ENCODE measurements around the gene SYNE2.

The SYNE2 gene

DNA sequence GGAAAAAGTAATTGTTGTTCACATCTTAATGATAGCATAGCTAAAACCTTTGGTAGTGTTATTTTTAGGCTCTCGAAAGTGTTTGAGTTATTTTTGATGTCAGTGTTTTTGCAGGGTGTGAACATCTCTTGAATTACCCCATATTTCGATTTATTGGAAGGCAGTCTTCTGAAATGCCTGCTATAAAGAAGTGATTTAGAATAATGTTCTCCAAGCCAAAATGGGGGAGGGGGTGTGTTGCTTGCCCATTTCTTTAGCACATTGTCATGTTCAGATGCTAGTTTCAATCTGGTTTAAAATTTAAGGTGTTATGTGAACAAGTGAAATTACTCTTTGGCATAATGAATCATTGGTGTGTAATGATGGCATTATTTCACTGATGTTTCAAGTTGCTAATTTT, 110.6 kb downstream of the SYNE2 start:
- TF ChIP-seq CTCF (IDR thresholded peaks at IDR 0.05; ENCODE audit: low read depth, low read length), result no peak

DNA sequence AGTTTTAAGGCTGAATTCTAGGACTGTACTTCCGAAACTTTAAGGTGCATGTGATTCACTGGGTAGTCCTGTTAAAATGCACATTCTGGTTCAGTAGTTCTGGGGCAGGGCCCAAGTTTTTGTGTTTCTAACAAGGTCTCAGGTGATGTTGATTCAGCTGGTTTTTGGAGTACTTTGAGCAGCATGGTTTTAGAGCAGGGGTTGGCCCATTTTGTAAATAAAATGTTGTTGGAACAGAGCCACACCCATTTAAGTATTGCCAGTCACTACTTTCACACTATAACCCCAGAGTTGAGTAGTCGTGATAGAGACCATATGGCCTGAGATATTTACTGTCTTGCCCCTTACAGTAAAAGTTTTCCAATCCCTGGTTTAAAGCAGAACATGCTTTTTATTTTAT, 111.3 kb downstream of the SYNE2 start:
- no peak for TF ChIP-seq CTCF (IDR thresholded peaks at IDR 0.05; ENCODE audit: low read depth, low read length)
- H3K4me3 ChIP-seq (ENCODE audit: low read depth, low read length), result no peak overlapping the region

More for the DNA sequence above, 110.6 kb downstream of the SYNE2 start:
- H3K4me3 ChIP-seq (ENCODE audit: low read depth, low read length), result no peak overlapping the region

GRCh38 chr14:63966407-63966806, 113.6 kb downstream of the SYNE2 start:
- no peak overlapping the region for H3K4me3 ChIP-seq (ENCODE audit: low read depth, low read length)
- no peak for TF ChIP-seq CTCF (IDR thresholded peaks at IDR 0.05; ENCODE audit: low read depth, low read length)

GRCh38 chr14:63972323-63972932, 119.6 kb downstream of the SYNE2 start:
- no peak overlapping the region for H3K4me3 ChIP-seq (ENCODE audit: low read depth, low read length)
- TF ChIP-seq CTCF (IDR thresholded peaks at IDR 0.05; ENCODE audit: low read depth, low read length), result no peak

- no peak overlapping the region for H3K4me3 ChIP-seq (ENCODE audit: low read depth, low read length)
Measured at GRCh38 chr14:63974176-63974575, 121.4 kb downstream of the SYNE2 start.

DNA sequence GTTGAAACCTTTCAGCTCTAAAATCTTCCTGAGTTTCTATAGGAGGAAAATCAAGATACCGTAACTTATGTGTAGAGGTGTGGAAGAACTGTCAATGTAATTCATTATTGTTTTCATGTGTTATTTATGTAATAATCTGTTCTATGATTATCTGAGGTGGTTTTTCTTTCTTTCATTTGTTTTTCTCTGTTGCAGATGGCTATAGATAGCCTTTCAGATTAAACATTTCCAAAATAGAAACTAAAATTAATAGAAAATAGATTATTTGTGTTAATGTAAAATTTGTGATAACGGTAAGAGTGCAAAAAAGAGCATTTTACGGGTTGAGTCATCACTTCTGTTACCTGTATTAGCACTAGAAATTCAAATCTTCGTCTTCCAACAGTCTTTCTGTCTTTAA, 128.8 kb downstream of the SYNE2 start:
- H3K4me3 ChIP-seq (ENCODE audit: low read depth, low read length), result no peak overlapping the region
- TF ChIP-seq CTCF (IDR thresholded peaks at IDR 0.05; ENCODE audit: low read depth, low read length), result no peak

More at GRCh38 chr14:63974176-63974575, 121.4 kb downstream of the SYNE2 start:
- TF ChIP-seq CTCF (IDR thresholded peaks at IDR 0.05; ENCODE audit: low read depth, low read length), result no peak

- no peak overlapping the region for H3K4me3 ChIP-seq (ENCODE audit: low read depth, low read length)
- TF ChIP-seq CTCF (IDR thresholded peaks at IDR 0.05; ENCODE audit: low read depth, low read length), result no peak
Measured at GRCh38 chr14:63982156-63982555, 129.4 kb downstream of the SYNE2 start.

Data from WI38 (cell line).